ENCODE data around the gene GPR151. TPM values are rescaled to one million over a fixed set of nuclear protein-coding genes. Genes with fewer than 3 reads are reported as not detected.

The GPR151 gene
- total and polyA plus RNA-seq, 4 donors: 0.06 to 0.20 (median 0.12) TPM

- Histone ChIP-seq H3K36me3 (ENCODE audit: control insufficient read depth, insufficient read depth, low read length) (peaks cover 17% of the 10 kb centered on the region), H3K27me3 (ENCODE audit: control insufficient read depth, insufficient read depth, low read length) (no peaks in the 10 kb centered on the region), H3K4me3 (ENCODE audit: low read depth, low read length) (no peak overlapping the region), H3K27ac (ENCODE audit: low read depth, low read length) (no peak overlapping the region), H3K4me1 (ENCODE audit: control insufficient read depth, insufficient read depth, low read length) (no peaks in the 10 kb centered on the region), H3K9me3 (ENCODE audit: control insufficient read depth, insufficient read depth, low read length) (no peaks in the 10 kb centered on the region)
- DNase-seq (ENCODE audit: low read depth in 4 of 6, low spot score in 6 of 6): no peak
- WGBS (ENCODE audit: insufficient coverage): 94% methylated on average over 6 of the region's 6 CpGs
Measured at GRCh38 chr5:146463446-146463845, 52.5 kb downstream of the GPR151 start.

Small RNA genes within 50 kb of the gene (small RNA-seq; reads per million reads assigned to genes)
- gene RF02271 (ENCODE audit: low replicate concordance): not detected

Other genes with a start within 250 kb of the GPR151 start
- 1 to 10 TPM in 1 of 2 donors, under 1 TPM in 1; 0.28 to 4.1 TPM for gene POU4F3, start 177.4 kb downstream of the GPR151 start, total RNA-seq
- under 1 TPM; 0.26 to 0.59 TPM for gene POU4F3, start 177.4 kb downstream of the GPR151 start, polyA plus RNA-seq (ENCODE audit: insufficient read length in 2 of 2)
- gene TCERG1, start 68.9 kb downstream of the GPR151 start, total RNA-seq: 10 to 100 TPM; 60.0 to 77.9 TPM
- gene TCERG1, start 68.9 kb downstream of the GPR151 start, polyA plus RNA-seq (ENCODE audit: insufficient read length in 2 of 2): 10 to 100 TPM; 98.8 to 99.8 TPM